HepG2 (cell line): Measurements from ENCODE around the gene FHDC1. TPM values are rescaled to one million over a fixed set of nuclear protein-coding genes. Genes with fewer than 3 reads are reported as not detected.
A peak's percentile ranks its signal among the peaks of the same experiment; 100 is the strongest.

ENCODE experiments used
- ATAC-seq: fragments of 200-7000 bp; cut with Tn5 transposase; 3 replicates; pipeline ENCODE4 v1.9.1; 2020; ENCODE audit warnings: mild to moderate bottlenecking, moderate library complexity
- BruUV-seq: library from RNA; stranded (reverse); fragments of 400-500 nt; replicated peaks from 2 replicates; lab custom pipeline; 2021; lab: Mats Ljungman, UMichigan
- CTCF ChIA-PET: fragments of 300-600 bp; formaldehyde crosslinking; extraction: SDS; loops from one replicate; lab custom pipeline; 2021; ENCODE audit warnings: low total read pairs, inconsistent platforms, low intra/inter-chr PET ratio; lab: Yijun Ruan, JAX
- POLR2A ChIA-PET: fragments of 350-600 bp; sonication (Branson Sonifier 250); formaldehyde crosslinking; loops from one replicate; lab custom pipeline; 2020; ENCODE audit warnings: antibody characterized with exemption, inconsistent platforms; lab: Yijun Ruan, JAX
- DNase-seq: peaks from one replicate; pipeline ENCODE4 v3.0.0-alpha.2; 2015; ENCODE audit warnings: low spot score
- FAIRE-seq: peaks from 3 replicates; lab custom pipeline; 2011; peaks lifted over from hg19 to GRCh38; lab: Jason Lieb, UNC
- H2AFZ ChIP-seq: one replicate; pipeline ENCODE4 v1.6.1; 2011; ENCODE audit warnings: low read length, inconsistent platforms
- H3K27ac ChIP-seq: fragments of 300-600 bp; 3 replicates; pipeline ENCODE4 v1.8.0; 2011; ENCODE audit warnings: mixed run types, mild to moderate bottlenecking, mixed read lengths, low read length, inconsistent platforms; ENCODE audit not compliant: insufficient read depth; ENCODE audit errors: extremely low read length
- H3K27me3 ChIP-seq, 2 experiments: fragments of 200-600 bp in 1 of 2; 2 replicates in 1 of 2; 3 replicates in 1 of 2; pipeline versions ENCODE4 v1.6.0 to v1.8.0; 2011; ENCODE audit warnings: low read length in 2 of 2, mild to moderate bottlenecking in 2 of 2, moderate library complexity in 2 of 2, inconsistent platforms in 1 of 2; ENCODE audit not compliant: insufficient read depth in 2 of 2, control insufficient read depth in 1 of 2
- H3K36me3 ChIP-seq, 2 experiments: fragments of 200-600 bp in 1 of 2; replicated peaks in 1 of 2; 2 replicates in 1 of 2; 3 replicates in 1 of 2; pipeline versions ENCODE4 v1.5.1 to v1.8.0; 2011; ENCODE audit warnings: low read length in 2 of 2, inconsistent platforms in 1 of 2; ENCODE audit not compliant: insufficient read depth in 2 of 2, control insufficient read depth in 1 of 2
- H3K4me1 ChIP-seq: 2 replicates; pipeline ENCODE4 v1.5.1; 2012; ENCODE audit warnings: low read length, inconsistent platforms; ENCODE audit not compliant: insufficient read depth
- H3K4me2 ChIP-seq: 2 replicates; pipeline ENCODE4 v1.6.0; 2011; ENCODE audit warnings: low read depth, low read length, inconsistent platforms
- H3K4me3 ChIP-seq, 3 experiments: fragments of 200-600 bp in 1 of 3; sonication (generic), shearing (Covaris generic) in 1 of 3; replicated peaks in 1 of 3; 2 replicates each; pipeline ENCODE4 v1.5.1; 2011 to 2016; ENCODE audit warnings: low read length in 3 of 3, inconsistent platforms in 2 of 3, low read depth in 2 of 3, mild to moderate bottlenecking in 2 of 3, control low read depth in 1 of 3, mixed read lengths in 1 of 3; ENCODE audit not compliant: insufficient read depth in 1 of 3
- H3K79me2 ChIP-seq: one replicate; pipeline ENCODE4 v1.6.1; 2011; ENCODE audit warnings: low read length, inconsistent platforms; ENCODE audit not compliant: insufficient read depth
- H3K9ac ChIP-seq: 2 replicates; pipeline ENCODE4 v1.6.0; 2011; ENCODE audit warnings: mild to moderate bottlenecking, low read depth, low read length, inconsistent platforms; ENCODE audit not compliant: insufficient read depth
- H3K9me3 ChIP-seq: 2 replicates; pipeline ENCODE4 v1.5.1; 2012; ENCODE audit warnings: mild to moderate bottlenecking, low read length
- H4K20me1 ChIP-seq: 2 replicates; pipeline ENCODE4 v1.6.0; 2011; ENCODE audit warnings: inconsistent platforms, mild to moderate bottlenecking, low read length, moderate library complexity; ENCODE audit not compliant: insufficient read depth
- ARHGAP35 ChIP-seq: sonication (generic); formaldehyde crosslinking; IDR thresholded peaks from 2 replicates; pipeline ENCODE4 v1.9.0; 2022; ENCODE audit warnings: mild to moderate bottlenecking, inconsistent platforms, moderate library complexity, missing genetic modification reagents, borderline replicate concordance
- CEBPB ChIP-seq: IDR thresholded peaks from 2 replicates; pipeline ENCODE4 v1.6.1; 2011; ENCODE audit warnings: low read depth, low read length, improper control_type of control experiment, borderline replicate concordance
- CEBPG ChIP-seq: IDR thresholded peaks from 2 replicates; pipeline ENCODE4 v1.6.1; 2016
- EED ChIP-seq: sonication (generic); formaldehyde crosslinking; IDR thresholded peaks from 2 replicates; pipeline ENCODE4 v1.5.0; 2020; ENCODE audit warnings: mild to moderate bottlenecking, missing genetic modification reagents
- MZF1 ChIP-seq: sonication (generic); formaldehyde crosslinking; IDR thresholded peaks from 2 replicates; pipeline ENCODE4 v1.8.1; 2023; ENCODE audit warnings: mild to moderate bottlenecking, missing genetic modification reagents, borderline replicate concordance
- NCOA2 ChIP-seq: sonication (generic); formaldehyde crosslinking; IDR thresholded peaks from 2 replicates; pipeline ENCODE4 v1.8.0; 2022; ENCODE audit warnings: inconsistent platforms
- PAF1 ChIP-seq: IDR thresholded peaks from 2 replicates; pipeline ENCODE4 v1.6.1; 2016; ENCODE audit warnings: missing genetic modification reagents, missing compliant biosample characterization
- REL ChIP-seq: sonication (generic); formaldehyde crosslinking; conservative IDR thresholded peaks from 2 replicates; pipeline ENCODE4 v1.8.0; 2022; ENCODE audit warnings: mild to moderate bottlenecking, missing genetic modification reagents, moderate library complexity
- TOE1 ChIP-seq: sonication (generic); formaldehyde crosslinking; IDR thresholded peaks from 2 replicates; pipeline ENCODE4 v1.4.0; 2020; ENCODE audit warnings: mild to moderate bottlenecking, missing genetic modification reagents
- ZFP37 ChIP-seq: sonication (generic); formaldehyde crosslinking; IDR thresholded peaks from 2 replicates; pipeline ENCODE4 v1.4.0; 2020; ENCODE audit warnings: missing genetic modification reagents, borderline replicate concordance
- ZNF121 ChIP-seq: sonication (generic); formaldehyde crosslinking; IDR thresholded peaks from 2 replicates; pipeline ENCODE4 v1.5.0; 2020; ENCODE audit warnings: mild to moderate bottlenecking, missing genetic modification reagents
- ZNF33A ChIP-seq: sonication (generic); formaldehyde crosslinking; IDR thresholded peaks from 2 replicates; pipeline ENCODE4 v1.5.1; 2020; ENCODE audit warnings: missing genetic modification reagents, mild to moderate bottlenecking, moderate library complexity, borderline replicate concordance
- ZNF577 ChIP-seq: sonication (generic); formaldehyde crosslinking; IDR thresholded peaks from 2 replicates; pipeline ENCODE4 v1.4.0; 2020; ENCODE audit warnings: mild to moderate bottlenecking, low read depth, missing genetic modification reagents, borderline replicate concordance
- ZNF607 ChIP-seq: sonication (generic); formaldehyde crosslinking; IDR thresholded peaks from 2 replicates; pipeline ENCODE4 v1.5.1; 2020; ENCODE audit warnings: missing genetic modification reagents, mild to moderate bottlenecking, borderline replicate concordance
- WGBS: methylation state at CpG from one replicate; pipeline ENCODE4 v1.1.6; 2017; ENCODE audit warnings: low lambda C conversion rate; 5-methylcytosine and 5-hydroxymethylcytosine counted together
- in situ Hi-C: cut with HindIII; loops from 2 replicates; pipeline ENCODE4 v1.10.0; 2017; ENCODE audit warnings: low pct_unique_long_range_greater_than_20kb; ENCODE audit not compliant: extremely low pct_ligation_motif_present
- intact Hi-C: fragments of 100-400 bp; cut with micrococcal nuclease; formaldehyde crosslinking; loops from one replicate; pipeline ENCODE4 v1.10.0; 2022; ENCODE audit not compliant: unreplicated experiment
- polyA plus RNA-seq, 8 experiments: library from polyadenylated mRNA; depleted of rRNA in 3 of 8; stranded (reverse) in 7 of 8; unstranded in 1 of 8; fragments of >200 nt; fragmentation: Illumina TruSeq in 4 of 8; extraction: Trizol in 4 of 8; gene quantifications; 2 replicates each; pipeline versions ENCODE4 v1.2.1 to v1.2.3, GENCODE V29; 2011 to 2016; ENCODE audit warnings: low read depth in 4 of 8, missing spikeins in 1 of 8, mixed read lengths in 1 of 8; ENCODE audit not compliant: insufficient read depth in 1 of 8
- total RNA-seq, 5 experiments: library from RNA; depleted of rRNA; stranded (reverse); fragments of >200 nt; fragmentation: Illumina TruSeq; extraction: Trizol; gene quantifications; 2 replicates each; pipeline ENCODE4 v1.2.3, GENCODE V29; 2016; ENCODE audit warnings: low read depth in 1 of 5
- TF ChIP-seq, protein P1 (sequence below): sonication (generic); formaldehyde crosslinking; IDR thresholded peaks from 2 replicates; pipeline ENCODE4 v1.4.0; 2020; ENCODE audit warnings: missing genetic modification reagents; ENCODE audit errors: not compliant biosample characterization
- TF ChIP-seq, protein P2 (sequence below): sonication (generic); formaldehyde crosslinking; conservative IDR thresholded peaks from 2 replicates; pipeline ENCODE4 v1.5.0; 2020; ENCODE audit warnings: missing genetic modification reagents

FHDC1 gene
- total and polyA plus RNA-seq, 2 of the 13 experiments (the other 11 are each of a cell fraction or from before 2014, with no cell fraction given), result 0.07 to 0.15 TPM

DNA sequence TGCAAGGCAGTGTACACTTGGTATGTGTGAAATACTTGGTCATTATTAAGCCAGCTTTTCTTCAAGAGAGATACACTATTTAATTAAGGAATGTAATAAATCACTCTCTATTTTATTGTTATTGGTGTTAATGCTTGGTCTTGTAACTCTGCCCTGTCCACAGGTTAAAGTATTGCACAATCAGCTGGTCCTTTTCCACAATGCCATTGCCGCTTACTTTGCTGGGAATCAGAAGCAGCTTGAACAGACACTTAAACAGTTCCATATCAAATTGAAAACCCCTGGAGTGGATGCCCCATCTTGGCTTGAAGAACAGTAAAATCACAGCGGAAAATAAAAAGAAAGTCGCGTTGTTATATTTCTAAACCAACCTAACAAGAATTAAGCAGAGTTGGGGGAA, 26.2 kb upstream of the FHDC1 start:
- ChIA-PET POLR2A (no interaction called here), CTCF (no interaction called here)
- in situ Hi-C loops (no loop called here), intact Hi-C loops (no loop called here)
- Histone ChIP-seq H3K4me3 (no peak overlapping the region), H3K27me3 (no peaks in the 10 kb centered on the region), H3K4me2 (no peak overlapping the region), H2AFZ (no peak overlapping the region), H3K27ac (no peak overlapping the region), H3K9me3 (no peaks in the 10 kb centered on the region), H3K36me3 (no peaks in the 10 kb centered on the region), H3K4me1 (no peaks in the 10 kb centered on the region), H3K9ac (no peak overlapping the region), H3K79me2 (no peaks in the 10 kb centered on the region), H4K20me1 (no peaks in the 10 kb centered on the region)
- DNase-seq, result no peak
- no peak for ATAC-seq
- FAIRE-seq, result no peak
- no peak for TF ChIP-seq ZNF33A
- TF ChIP-seq ZNF121 (CRISPR knock-in tag), result peak; percentile 39; the same call in 1 of the 2 replicates
- peak; percentile 70 for TF ChIP-seq CEBPG (CRISPR knock-in tag)
- TF ChIP-seq, protein P1, sequence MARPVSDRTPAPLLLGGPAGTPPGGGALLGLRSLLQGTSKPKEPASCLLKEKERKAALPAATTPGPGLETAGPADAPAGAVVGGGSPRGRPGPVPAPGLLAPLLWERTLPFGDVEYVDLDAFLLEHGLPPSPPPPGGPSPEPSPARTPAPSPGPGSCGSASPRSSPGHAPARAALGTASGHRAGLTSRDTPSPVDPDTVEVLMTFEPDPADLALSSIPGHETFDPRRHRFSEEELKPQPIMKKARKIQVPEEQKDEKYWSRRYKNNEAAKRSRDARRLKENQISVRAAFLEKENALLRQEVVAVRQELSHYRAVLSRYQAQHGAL (CRISPR knock-in tag), result no peak
- TF ChIP-seq CEBPB, result peak; percentile 92
- no peak for TF ChIP-seq MZF1
- no TSS peak for BruUV-seq
- WGBS, result 96% methylated on average over 4 of the region's 4 CpGs

DNA sequence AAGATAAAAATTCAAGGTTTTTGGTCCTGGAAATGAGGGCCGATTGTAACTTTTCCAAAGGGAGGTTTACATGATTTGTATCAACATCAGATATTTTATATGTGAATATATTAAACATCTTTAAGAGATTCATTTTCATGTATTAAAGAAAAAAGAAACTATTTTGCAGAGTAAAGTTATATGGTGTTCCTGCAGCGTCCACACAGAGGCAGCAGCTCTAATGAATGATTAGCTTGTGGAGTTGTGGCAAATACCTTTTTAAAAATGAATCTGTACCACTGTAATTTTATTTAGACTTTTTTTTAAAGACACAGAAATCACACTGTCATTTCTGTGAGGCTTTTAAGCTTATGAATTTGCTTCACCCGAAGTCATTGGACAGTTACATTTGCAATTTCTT, 25.6 kb upstream of the FHDC1 start:
- no peak for FAIRE-seq
- Histone ChIP-seq H3K27ac (no peak overlapping the region), H3K27me3 (no peaks in the 10 kb centered on the region), H2AFZ (no peak overlapping the region), H3K4me2 (no peak overlapping the region), H3K4me3 (no peak overlapping the region), H3K9ac (no peak overlapping the region)
- POLR2A ChIA-PET, result no interaction called here
- CTCF ChIA-PET, result no interaction called here
- in situ Hi-C loops, result no loop called here
- TF ChIP-seq ZNF577 (CRISPR knock-in tag) (no peak), REL (CRISPR knock-in tag) (no peak), EED (no peak), TOE1 (no peak), ZNF607 (CRISPR knock-in tag) (no peak), ARHGAP35 (CRISPR knock-in tag) (no peak), NCOA2 (CRISPR knock-in tag) (no peak), ZFP37 (CRISPR knock-in tag) (no peak), PAF1 (CRISPR knock-in tag) (no peak)
- TF ChIP-seq, protein P2, sequence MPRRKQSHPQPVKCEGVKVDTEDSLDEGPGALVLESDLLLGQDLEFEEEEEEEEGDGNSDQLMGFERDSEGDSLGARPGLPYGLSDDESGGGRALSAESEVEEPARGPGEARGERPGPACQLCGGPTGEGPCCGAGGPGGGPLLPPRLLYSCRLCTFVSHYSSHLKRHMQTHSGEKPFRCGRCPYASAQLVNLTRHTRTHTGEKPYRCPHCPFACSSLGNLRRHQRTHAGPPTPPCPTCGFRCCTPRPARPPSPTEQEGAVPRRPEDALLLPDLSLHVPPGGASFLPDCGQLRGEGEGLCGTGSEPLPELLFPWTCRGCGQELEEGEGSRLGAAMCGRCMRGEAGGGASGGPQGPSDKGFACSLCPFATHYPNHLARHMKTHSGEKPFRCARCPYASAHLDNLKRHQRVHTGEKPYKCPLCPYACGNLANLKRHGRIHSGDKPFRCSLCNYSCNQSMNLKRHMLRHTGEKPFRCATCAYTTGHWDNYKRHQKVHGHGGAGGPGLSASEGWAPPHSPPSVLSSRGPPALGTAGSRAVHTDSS, result no peak
- TF ChIP-seq, all 625 proteins: peak for 0
- no peaks in the 10 kb centered on the region for H3K79me2 ChIP-seq
- no peak for DNase-seq
- no peaks in the 10 kb centered on the region for H3K36me3 ChIP-seq
- no peak for ATAC-seq
- H4K20me1 ChIP-seq, result no peaks in the 10 kb centered on the region
- intact Hi-C loops, result no loop called here
- WGBS, result 65% methylated on average over 3 of the region's 3 CpGs
- H3K4me1 ChIP-seq, result no peaks in the 10 kb centered on the region
- no peaks in the 10 kb centered on the region for H3K9me3 ChIP-seq
- BruUV-seq, result no TSS peak
